Fibroblast of lung (primary cell): ENCODE data around the gene GUCY1A2. TPM values are rescaled to one million over a fixed set of nuclear protein-coding genes. Genes with fewer than 3 reads are reported as not detected.

Experiments used
- DNase-seq, 2 donors: peaks; one replicate each; pipeline versions ENCODE4 v3.0.0 to v3.0.0-alpha.2; 2010; ENCODE audit warnings: low read depth in 2 of 2
- H2AFZ ChIP-seq: 2 replicates; pipeline ENCODE4 v1.5.1; 2012; ENCODE audit warnings: low read length, control low read depth, inconsistent platforms
- H3K27ac ChIP-seq: 2 replicates; pipeline ENCODE4 v1.5.1; 2011; ENCODE audit warnings: low read length, control low read depth; ENCODE audit not compliant: insufficient read depth
- H3K27me3 ChIP-seq: 2 replicates; pipeline ENCODE4 v1.5.1; 2011; ENCODE audit warnings: mild to moderate bottlenecking, low read length; ENCODE audit not compliant: control insufficient read depth, insufficient read depth
- H3K36me3 ChIP-seq: 2 replicates; pipeline ENCODE4 v1.5.1; 2011; ENCODE audit warnings: low read length; ENCODE audit not compliant: control insufficient read depth, insufficient read depth
- H3K4me1 ChIP-seq: 2 replicates; pipeline ENCODE4 v1.5.1; 2011; ENCODE audit warnings: low read length; ENCODE audit not compliant: control insufficient read depth, insufficient read depth; ENCODE audit errors: extremely low read depth
- H3K4me2 ChIP-seq: 2 replicates; pipeline ENCODE4 v1.5.1; 2011; ENCODE audit warnings: low read length, control low read depth; ENCODE audit not compliant: insufficient read depth; ENCODE audit errors: extremely low read depth
- H3K4me3 ChIP-seq, 4 experiments: fragments of 200-600 bp in 1 of 4; sonication (generic) in 1 of 4; replicated peaks in 1 of 4; 2 replicates each; pipeline ENCODE4 v1.5.1; 2011 to 2016; ENCODE audit warnings: low read length in 4 of 4, low read depth in 3 of 4, mild to moderate bottlenecking in 3 of 4, control low read depth in 2 of 4, inconsistent platforms in 1 of 4, mixed read lengths in 1 of 4; ENCODE audit not compliant: insufficient read depth in 1 of 4; ENCODE audit errors: control extremely low read depth in 1 of 4
- H3K79me2 ChIP-seq: 2 replicates; pipeline ENCODE4 v1.5.1; 2012; ENCODE audit warnings: mild to moderate bottlenecking, low read length, inconsistent platforms; ENCODE audit not compliant: control insufficient read depth, insufficient read depth
- H3K9ac ChIP-seq: 2 replicates; pipeline ENCODE4 v1.5.1; 2011; ENCODE audit warnings: mild to moderate bottlenecking, low read length, control low read depth; ENCODE audit not compliant: insufficient read depth
- H3K9me3 ChIP-seq: 2 replicates; pipeline ENCODE4 v1.5.1; 2012; ENCODE audit warnings: low read depth, low read length; ENCODE audit not compliant: control insufficient read depth, insufficient read depth
- H4K20me1 ChIP-seq: 2 replicates; pipeline ENCODE4 v1.5.1; 2011; ENCODE audit warnings: low read length; ENCODE audit not compliant: control insufficient read depth, insufficient read depth; ENCODE audit errors: extremely low read depth
- EZH2 ChIP-seq: IDR thresholded peaks from 2 replicates; pipeline ENCODE4 v1.5.1; 2012; ENCODE audit warnings: low read length, control low read depth, mild to moderate bottlenecking; ENCODE audit errors: missing control alignments
- polyA plus RNA-seq, 2 donors: library from polyadenylated mRNA; depleted of rRNA in 1 of 2; stranded (reverse) in 1 of 2; unstranded in 1 of 2; fragments of >200 nt; gene quantifications; 2 replicates each; pipeline ENCODE4 v1.2.1, GENCODE V29; 2011 to 2012; ENCODE audit warnings: missing spikeins in 1 of 2
- total RNA-seq: library from RNA; depleted of rRNA; stranded (reverse); fragments of >200 nt; gene quantifications from 2 replicates; pipeline ENCODE4 v1.2.1, GENCODE V29; 2014
- TF ChIP-seq, protein P1 (sequence below), 2 donors: IDR thresholded peaks in 1 of 2; conservative IDR thresholded peaks in 1 of 2; 1 replicate in 1 of 2; 2 replicates in 1 of 2; pipeline ENCODE4 v1.5.1; 2011 to 2012; ENCODE audit warnings: low read length in 2 of 2, control low read depth in 1 of 2, inconsistent platforms in 1 of 2, low read depth in 1 of 2, mild to moderate bottlenecking in 1 of 2

GUCY1A2 gene
- total and polyA plus RNA-seq, 2 donors (not counting 1 experiment from before 2014, with no cell fraction given): 0.50 to 1.4 TPM

DNA sequence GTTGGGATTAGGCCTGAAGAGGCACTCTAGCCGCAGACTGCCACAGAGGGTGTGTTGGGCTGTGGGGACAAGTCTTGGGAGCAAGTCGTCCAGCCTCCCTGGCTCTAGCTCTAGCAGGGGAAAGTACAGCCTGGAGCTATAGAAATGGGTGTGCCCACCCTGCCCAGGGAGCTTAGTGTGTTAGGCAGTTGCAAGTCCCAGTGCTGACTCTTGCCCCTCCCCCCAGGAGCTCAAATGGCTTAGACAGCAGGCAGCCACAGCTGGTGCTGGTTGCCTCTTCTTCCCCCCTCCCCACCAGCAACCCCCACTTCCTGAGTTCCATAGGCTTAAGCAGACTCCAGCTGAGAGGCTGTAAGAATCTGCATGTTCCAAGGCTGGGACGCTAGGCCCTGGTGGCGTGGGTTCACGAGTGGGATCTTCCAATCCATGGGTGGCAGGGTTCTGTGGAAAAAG lies 61.2 kb downstream of the GUCY1A2 start:
- H4K20me1 ChIP-seq: no peaks in the 10 kb centered on the region
- TF ChIP-seq, protein P1, sequence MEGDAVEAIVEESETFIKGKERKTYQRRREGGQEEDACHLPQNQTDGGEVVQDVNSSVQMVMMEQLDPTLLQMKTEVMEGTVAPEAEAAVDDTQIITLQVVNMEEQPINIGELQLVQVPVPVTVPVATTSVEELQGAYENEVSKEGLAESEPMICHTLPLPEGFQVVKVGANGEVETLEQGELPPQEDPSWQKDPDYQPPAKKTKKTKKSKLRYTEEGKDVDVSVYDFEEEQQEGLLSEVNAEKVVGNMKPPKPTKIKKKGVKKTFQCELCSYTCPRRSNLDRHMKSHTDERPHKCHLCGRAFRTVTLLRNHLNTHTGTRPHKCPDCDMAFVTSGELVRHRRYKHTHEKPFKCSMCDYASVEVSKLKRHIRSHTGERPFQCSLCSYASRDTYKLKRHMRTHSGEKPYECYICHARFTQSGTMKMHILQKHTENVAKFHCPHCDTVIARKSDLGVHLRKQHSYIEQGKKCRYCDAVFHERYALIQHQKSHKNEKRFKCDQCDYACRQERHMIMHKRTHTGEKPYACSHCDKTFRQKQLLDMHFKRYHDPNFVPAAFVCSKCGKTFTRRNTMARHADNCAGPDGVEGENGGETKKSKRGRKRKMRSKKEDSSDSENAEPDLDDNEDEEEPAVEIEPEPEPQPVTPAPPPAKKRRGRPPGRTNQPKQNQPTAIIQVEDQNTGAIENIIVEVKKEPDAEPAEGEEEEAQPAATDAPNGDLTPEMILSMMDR (conservative IDR thresholded peaks at IDR 0.05 in 1 of 2, IDR thresholded peaks at IDR 0.05 in 1 of 2; ENCODE audit: low read depth in 1 of 2, low read length in 2 of 2): no peak
- no peak for TF ChIP-seq EZH2
- no peaks in the 10 kb centered on the region for H3K27me3 ChIP-seq
- no peak overlapping the region for H3K4me3 ChIP-seq
- H3K4me1 ChIP-seq: peaks cover 7% of the 10 kb centered on the region
- no peaks in the 10 kb centered on the region for H3K36me3 ChIP-seq
- H2AFZ ChIP-seq: no peak overlapping the region
- no peaks in the 10 kb centered on the region for H3K9me3 ChIP-seq
- H3K79me2 ChIP-seq: no peaks in the 10 kb centered on the region
- DNase-seq: no peak
- no peak overlapping the region for H3K27ac ChIP-seq
- H3K4me2 ChIP-seq: no peak overlapping the region
- H3K9ac ChIP-seq: no peak overlapping the region

DNA sequence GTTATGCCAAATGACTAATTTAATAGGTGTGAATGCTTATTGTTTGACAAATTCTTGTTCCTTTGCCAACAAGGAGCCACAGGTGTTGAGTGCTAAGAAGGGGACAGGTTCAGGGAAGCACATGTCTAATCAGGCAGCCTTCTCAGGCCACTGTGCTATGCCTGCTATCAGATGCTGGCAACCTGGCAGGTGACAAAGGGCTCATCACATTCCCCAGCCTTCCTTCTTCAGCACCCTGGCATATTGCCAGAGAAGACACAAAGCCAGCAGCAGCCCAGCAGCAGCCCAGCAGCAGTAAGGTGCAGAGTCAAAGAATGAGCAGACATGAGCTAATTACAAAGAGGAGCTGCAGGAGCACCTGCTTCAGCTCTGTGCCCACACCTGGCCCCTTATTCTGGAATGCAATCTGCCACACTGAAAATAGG lies 68.2 kb downstream of the GUCY1A2 start:
- Histone ChIP-seq H3K4me1 (no peaks in the 10 kb centered on the region), H3K36me3 (no peaks in the 10 kb centered on the region), H3K4me2 (no peak overlapping the region), H2AFZ (no peak overlapping the region), H3K79me2 (no peaks in the 10 kb centered on the region), H3K27ac (no peak overlapping the region), H3K9ac (no peak overlapping the region), H3K9me3 (no peaks in the 10 kb centered on the region), H4K20me1 (no peaks in the 10 kb centered on the region), H3K4me3 (no peak overlapping the region), H3K27me3 (no peaks in the 10 kb centered on the region)
- DNase-seq: no peak
- TF ChIP-seq, protein P1 (conservative IDR thresholded peaks at IDR 0.05 in 1 of 2, IDR thresholded peaks at IDR 0.05 in 1 of 2; ENCODE audit: low read depth in 1 of 2, low read length in 2 of 2): no peak
- no peak for TF ChIP-seq EZH2

DNA sequence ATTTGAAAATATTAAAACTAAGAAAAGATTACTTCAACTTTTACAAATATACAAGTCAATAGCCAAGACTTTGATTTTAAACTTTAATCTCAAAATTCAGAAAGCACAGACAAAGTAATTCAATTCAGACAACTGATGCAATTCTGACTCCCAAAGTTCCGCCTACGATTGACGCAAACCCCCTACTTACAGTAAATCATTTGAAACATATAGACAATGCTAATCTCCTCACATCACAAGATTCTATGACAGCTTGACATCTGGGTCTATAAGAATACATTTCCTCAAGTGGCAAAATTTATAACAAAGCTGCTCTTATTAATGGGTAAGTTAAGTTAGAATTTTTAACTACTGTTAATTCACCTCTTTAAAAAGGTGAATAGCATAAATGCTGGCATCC lies 75.2 kb downstream of the GUCY1A2 start:
- TF ChIP-seq, protein P1 (conservative IDR thresholded peaks at IDR 0.05 in 1 of 2, IDR thresholded peaks at IDR 0.05 in 1 of 2; ENCODE audit: low read depth in 1 of 2, low read length in 2 of 2): no peak
- no peak for TF ChIP-seq EZH2
- H3K4me1 ChIP-seq: no peaks in the 10 kb centered on the region
- no peaks in the 10 kb centered on the region for H3K79me2 ChIP-seq
- no peaks in the 10 kb centered on the region for H3K9me3 ChIP-seq
- H3K36me3 ChIP-seq: no peaks in the 10 kb centered on the region
- no peak overlapping the region for H3K9ac ChIP-seq
- DNase-seq: no peak
- H2AFZ ChIP-seq: no peak overlapping the region
- H3K27me3 ChIP-seq: no peaks in the 10 kb centered on the region
- H3K4me2 ChIP-seq: no peak overlapping the region
- no peak overlapping the region for H3K27ac ChIP-seq
- no peak overlapping the region for H3K4me3 ChIP-seq
- H4K20me1 ChIP-seq: no peaks in the 10 kb centered on the region
